Measurements from ENCODE around the gene FOXD4L4. TPM values are rescaled to one million over a fixed set of nuclear protein-coding genes. Genes with fewer than 3 reads are reported as not detected.
"Not testable (repeated sequence)": the region's sequence is repeated elsewhere in the genome, so short reads cannot be mapped to it uniquely, and the experiment has no call there.

FOXD4L4 gene
- not detected for polyA plus RNA-seq (2013, experiment 1 of 4)
- not detected for polyA plus RNA-seq (2013, experiment 2 of 4)
- not detected for polyA plus RNA-seq (2013, experiment 3 of 4)
- not detected for polyA plus RNA-seq (2013, experiment 4 of 4)

DNA sequence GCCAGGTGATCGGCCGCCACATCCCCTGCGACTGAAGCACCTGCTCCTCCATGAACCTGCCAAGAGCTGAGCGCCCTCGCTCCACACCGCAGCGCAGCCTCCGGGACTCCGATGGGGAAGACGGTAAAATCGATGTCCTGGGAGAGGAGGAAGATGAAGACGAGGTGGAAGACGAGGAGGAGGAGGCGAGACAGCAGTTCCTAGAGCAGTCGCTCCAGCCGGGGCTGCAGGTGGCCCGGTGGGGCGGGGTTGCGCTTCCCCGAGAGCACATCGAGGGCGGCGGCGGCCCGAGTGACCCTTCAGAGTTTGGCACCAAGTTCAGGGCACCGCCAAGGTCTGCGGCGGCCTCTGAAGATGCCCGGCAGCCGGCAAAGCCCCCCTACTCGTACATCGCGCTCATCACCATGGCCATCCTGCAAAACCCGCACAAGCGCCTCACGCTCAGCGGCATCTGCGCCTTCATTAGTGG is at the start of gene FOXD4L4:
TSS of gene FOXD4L4 (plus strand) at position 51 of the 469 bp plus-strand sequence. CDS start at position 51, 0 bp downstream.
- H3K27me3 ChIP-seq (ENCODE audit: control insufficient read depth, insufficient read depth, low read length, poor library complexity, severe bottlenecking) = peaks cover 32% of the 10 kb centered on the region
- not testable (repeated sequence) for H3K4me3 ChIP-seq (ENCODE audit: insufficient read depth, low read depth, low read length); H3K27ac ChIP-seq (ENCODE audit: insufficient read depth, low read depth, low read length, poor library complexity, severe bottlenecking); H3K4me1 ChIP-seq (ENCODE audit: control insufficient read depth, insufficient read depth, low read length); H3K9me3 ChIP-seq (ENCODE audit: control insufficient read depth, low read length); H3K36me3 ChIP-seq (ENCODE audit: control insufficient read depth, insufficient read depth, low read length)
- WGBS, 2 experiments = 18 to 31% methylated on average over 8 to 10 of the region's 38 CpGs

DNA sequence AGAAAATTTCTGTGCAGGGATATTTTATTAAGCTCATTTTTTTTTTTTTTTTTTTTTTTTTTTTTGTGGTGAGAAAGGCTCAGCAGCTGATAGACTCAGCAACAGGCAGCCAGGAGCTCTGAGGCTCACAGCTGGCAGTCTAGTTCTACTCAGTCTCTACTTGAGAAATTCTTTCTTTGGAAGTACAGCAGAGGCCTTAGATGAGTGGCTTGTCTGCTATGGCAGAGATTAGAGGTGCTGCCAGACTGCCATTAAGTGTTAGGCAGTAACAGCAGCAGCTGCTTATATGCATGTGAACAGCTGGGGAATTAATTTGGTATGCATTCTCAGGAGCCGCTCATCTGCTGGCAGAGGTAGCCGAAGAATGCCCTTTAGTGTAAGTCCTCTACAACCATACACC is 33.4 kb upstream of the FOXD4L4 start:
- not testable (repeated sequence) for H3K4me1 ChIP-seq (ENCODE audit: control insufficient read depth, insufficient read depth, low read length); H3K27ac ChIP-seq (ENCODE audit: insufficient read depth, low read depth, low read length, poor library complexity, severe bottlenecking); H3K9me3 ChIP-seq (ENCODE audit: control insufficient read depth, low read length); H3K4me3 ChIP-seq (ENCODE audit: insufficient read depth, low read depth, low read length); H3K27me3 ChIP-seq (ENCODE audit: control insufficient read depth, insufficient read depth, low read length, poor library complexity, severe bottlenecking); H3K36me3 ChIP-seq (ENCODE audit: control insufficient read depth, insufficient read depth, low read length)
- no CpG with 5 or more reads among the region's 2 CpGs for WGBS, 2 experiments

DNA sequence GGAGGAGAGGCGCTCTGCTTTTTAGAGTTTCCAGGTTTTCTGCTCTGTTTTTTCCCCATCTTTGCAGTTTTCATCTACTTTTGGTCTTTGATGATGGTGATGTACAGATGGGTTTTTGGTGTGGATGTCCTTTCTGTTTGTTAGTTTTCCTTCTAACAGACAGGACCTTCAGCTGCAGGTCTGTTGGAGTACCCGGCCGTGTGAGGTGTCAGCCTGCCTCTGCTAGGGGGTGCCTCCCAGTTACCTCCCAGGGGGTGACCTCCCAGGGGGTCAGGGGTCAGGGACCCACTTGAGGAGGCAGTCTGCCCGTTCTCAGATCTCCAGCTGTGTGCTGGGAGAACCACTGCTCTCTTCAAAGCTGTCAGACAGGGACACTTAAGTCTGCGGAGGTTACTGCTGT is 22.5 kb upstream of the FOXD4L4 start:
- H3K36me3 ChIP-seq (ENCODE audit: control insufficient read depth, insufficient read depth, low read length); H3K9me3 ChIP-seq (ENCODE audit: control insufficient read depth, low read length); H3K27me3 ChIP-seq (ENCODE audit: control insufficient read depth, insufficient read depth, low read length, poor library complexity, severe bottlenecking); H3K4me3 ChIP-seq (ENCODE audit: insufficient read depth, low read depth, low read length); H3K27ac ChIP-seq (ENCODE audit: insufficient read depth, low read depth, low read length, poor library complexity, severe bottlenecking); H3K4me1 ChIP-seq (ENCODE audit: control insufficient read depth, insufficient read depth, low read length): not testable (repeated sequence)
- no CpG with 5 or more reads among the region's 5 CpGs for WGBS, 2 experiments

DNA sequence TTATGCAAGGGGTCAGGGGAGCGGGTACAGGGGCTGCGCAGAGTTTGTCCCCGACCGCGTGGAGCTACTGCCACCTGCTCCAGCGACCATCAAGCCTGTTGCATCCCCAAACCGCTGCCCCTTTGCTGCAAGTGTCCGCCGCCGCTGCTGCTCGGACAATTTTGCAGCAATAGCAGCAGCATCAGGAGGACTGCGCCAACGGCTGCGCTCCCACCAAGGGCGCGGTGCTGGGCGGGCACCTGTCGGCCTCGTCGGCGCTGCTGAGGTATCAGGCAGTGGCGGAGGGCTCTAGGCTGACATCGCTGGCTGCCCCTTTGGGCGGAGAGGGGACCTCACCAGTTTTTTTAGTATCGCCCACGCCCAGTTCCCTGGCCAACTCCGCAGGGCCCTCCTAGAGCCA is 1.2 kb downstream of the FOXD4L4 start:
- not testable (repeated sequence) for H3K36me3 ChIP-seq (ENCODE audit: control insufficient read depth, insufficient read depth, low read length); H3K4me1 ChIP-seq (ENCODE audit: control insufficient read depth, insufficient read depth, low read length); H3K4me3 ChIP-seq (ENCODE audit: insufficient read depth, low read depth, low read length); H3K27ac ChIP-seq (ENCODE audit: insufficient read depth, low read depth, low read length, poor library complexity, severe bottlenecking); H3K9me3 ChIP-seq (ENCODE audit: control insufficient read depth, low read length)
- H3K27me3 ChIP-seq (ENCODE audit: control insufficient read depth, insufficient read depth, low read length, poor library complexity, severe bottlenecking) = peaks cover 32% of the 10 kb centered on the region
- WGBS, 2 experiments = no CpG with 5 or more reads among the region's 27 CpGs
